ENCODE data around the gene AP3S2.

AP3S2 gene

GRCh38 chr15:89815769-89816168, 78.0 kb downstream of the AP3S2 start:
- no peak for DNase-seq

- peak; percentile 48 for DNase-seq
Observed at GRCh38 chr15:89814112-89814742, 79.6 kb downstream of the AP3S2 start.

GRCh38 chr15:89813381-89814111, 80.2 kb downstream of the AP3S2 start:
- DNase-seq = no peak

- no peak for DNase-seq
Observed at GRCh38 chr15:89812847-89813320, 80.9 kb downstream of the AP3S2 start.

- no peak for DNase-seq
Observed at GRCh38 chr15:89812011-89812846, 81.6 kb downstream of the AP3S2 start.

GRCh38 chr15:89810837-89811236, 83.0 kb downstream of the AP3S2 start:
- DNase-seq = no peak

- DNase-seq = no peak
Observed at GRCh38 chr15:89809787-89810148, 84.0 kb downstream of the AP3S2 start.

- DNase-seq = peak; percentile 41
Observed at GRCh38 chr15:89809093-89809786, 84.6 kb downstream of the AP3S2 start.

- no peak for DNase-seq
Observed at GRCh38 chr15:89808160-89808870, 85.5 kb downstream of the AP3S2 start.

- no peak for DNase-seq
Observed at GRCh38 chr15:89807689-89808088, 86.1 kb downstream of the AP3S2 start.

GRCh38 chr15:89806559-89807550, 86.9 kb downstream of the AP3S2 start:
- DNase-seq = peak; percentile 45

- no peak for DNase-seq
Observed at GRCh38 chr15:89806210-89806558, 87.6 kb downstream of the AP3S2 start.

- DNase-seq = no peak
Observed at GRCh38 chr15:89805241-89806209, 88.3 kb downstream of the AP3S2 start.

GRCh38 chr15:89803941-89804800, 89.6 kb downstream of the AP3S2 start:
- DNase-seq = no peak

GRCh38 chr15:89802986-89803824, 90.6 kb downstream of the AP3S2 start:
- no peak for DNase-seq

- no peak for DNase-seq
Observed at GRCh38 chr15:89802231-89802928, 91.4 kb downstream of the AP3S2 start.
